Measurements from ENCODE around the gene TRIO.

DNA sequence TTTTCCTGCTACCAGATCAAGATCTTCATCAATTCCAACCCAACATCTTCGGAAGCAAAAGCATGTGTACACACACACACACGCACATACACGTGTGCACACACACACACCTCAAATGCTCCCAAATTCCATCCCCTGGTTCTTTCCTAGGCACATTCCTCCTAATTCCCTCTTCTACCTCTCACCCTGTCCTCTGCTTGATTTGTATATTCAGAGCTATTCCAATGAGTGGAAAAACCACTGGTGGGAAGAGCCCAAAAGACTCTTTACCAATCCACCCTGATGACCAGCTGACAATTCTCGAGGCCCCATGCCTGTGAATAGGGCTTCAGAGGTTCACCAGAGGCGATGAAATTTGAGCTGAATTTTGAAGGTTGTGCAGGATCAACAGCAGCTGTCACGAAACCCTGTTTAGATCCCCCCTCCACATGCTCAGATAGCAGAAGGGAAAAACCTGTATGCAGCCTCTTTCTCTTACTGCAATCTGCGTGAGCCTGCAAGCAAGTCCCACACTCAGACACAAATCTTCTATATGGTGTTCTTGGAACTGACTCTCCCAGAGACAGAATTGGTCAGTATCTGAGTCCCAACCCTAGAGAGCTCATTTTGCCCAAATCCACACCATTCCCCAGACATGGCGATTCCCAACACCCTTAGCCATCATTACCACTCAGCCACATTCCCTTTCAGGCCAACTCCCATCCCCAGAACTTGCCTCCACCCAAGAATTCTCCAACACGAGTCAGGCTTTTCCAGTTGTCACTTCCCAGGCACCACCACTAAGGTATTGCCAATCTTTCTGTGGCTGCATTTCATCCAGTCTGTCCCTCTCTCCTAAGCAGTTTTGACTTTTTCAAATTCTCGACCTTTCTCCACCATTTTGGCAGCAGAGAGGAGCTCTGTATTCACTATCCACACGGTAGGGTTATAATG is 4.3 kb upstream of the TRIO start:
- TF ChIP-seq, protein P1, sequence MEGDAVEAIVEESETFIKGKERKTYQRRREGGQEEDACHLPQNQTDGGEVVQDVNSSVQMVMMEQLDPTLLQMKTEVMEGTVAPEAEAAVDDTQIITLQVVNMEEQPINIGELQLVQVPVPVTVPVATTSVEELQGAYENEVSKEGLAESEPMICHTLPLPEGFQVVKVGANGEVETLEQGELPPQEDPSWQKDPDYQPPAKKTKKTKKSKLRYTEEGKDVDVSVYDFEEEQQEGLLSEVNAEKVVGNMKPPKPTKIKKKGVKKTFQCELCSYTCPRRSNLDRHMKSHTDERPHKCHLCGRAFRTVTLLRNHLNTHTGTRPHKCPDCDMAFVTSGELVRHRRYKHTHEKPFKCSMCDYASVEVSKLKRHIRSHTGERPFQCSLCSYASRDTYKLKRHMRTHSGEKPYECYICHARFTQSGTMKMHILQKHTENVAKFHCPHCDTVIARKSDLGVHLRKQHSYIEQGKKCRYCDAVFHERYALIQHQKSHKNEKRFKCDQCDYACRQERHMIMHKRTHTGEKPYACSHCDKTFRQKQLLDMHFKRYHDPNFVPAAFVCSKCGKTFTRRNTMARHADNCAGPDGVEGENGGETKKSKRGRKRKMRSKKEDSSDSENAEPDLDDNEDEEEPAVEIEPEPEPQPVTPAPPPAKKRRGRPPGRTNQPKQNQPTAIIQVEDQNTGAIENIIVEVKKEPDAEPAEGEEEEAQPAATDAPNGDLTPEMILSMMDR (IDR thresholded peaks at IDR 0.05; ENCODE audit: poor library complexity), result no peak
- no peak for TF ChIP-seq EZH2 (IDR thresholded peaks at IDR 0.05; ENCODE audit: borderline replicate concordance)
